SK-N-SH (cell line): Measurements from ENCODE around the gene PROX2.

Source experiments
- ELF1 ChIP-seq: IDR thresholded peaks from 2 replicates; pipeline ENCODE4 v1.4.0; 2012
- EP300 ChIP-seq, 2 experiments: IDR thresholded peaks; 2 replicates each; pipeline versions ENCODE4 v1.4.0 to v1.6.1; 2012; ENCODE audit warnings: borderline replicate concordance in 1 of 2, low read depth in 1 of 2, low read length in 1 of 2
- GATA2 ChIP-seq: sonication (generic); formaldehyde crosslinking; IDR thresholded peaks from 2 replicates; pipeline ENCODE4 v1.5.0; 2020; ENCODE audit warnings: mild to moderate bottlenecking, missing genetic modification reagents
- NFIC ChIP-seq: IDR thresholded peaks from 2 replicates; pipeline ENCODE4 v1.4.0; 2012; ENCODE audit warnings: borderline replicate concordance
- POLR2AphosphoS5 ChIP-seq: IDR thresholded peaks from 2 replicates; pipeline ENCODE4 v1.6.1; 2012; ENCODE audit warnings: low read depth, low read length
- REST ChIP-seq: IDR thresholded peaks from 2 replicates; pipeline ENCODE4 v1.6.1; 2012; ENCODE audit warnings: mild to moderate bottlenecking, low read depth, low read length, moderate library complexity
- RFX5 ChIP-seq: IDR thresholded peaks from 2 replicates; pipeline ENCODE4 v1.6.1; 2012; ENCODE audit warnings: mild to moderate bottlenecking, improper control_type of control experiment, low read length
- TEAD4 ChIP-seq: IDR thresholded peaks from 2 replicates; pipeline ENCODE4 v1.4.0; 2012; ENCODE audit warnings: mild to moderate bottlenecking, borderline replicate concordance; ENCODE audit not compliant: insufficient read depth
- YY1 ChIP-seq: IDR thresholded peaks from 2 replicates; pipeline ENCODE4 v1.4.0; 2012; ENCODE audit warnings: low read depth, mild to moderate bottlenecking
- TF ChIP-seq, protein P1 (sequence below): fragments of 200-600 bp; sonication (generic); IDR thresholded peaks from 2 replicates; pipeline ENCODE4 v1.6.1; 2017; ENCODE audit warnings: antibody characterized with exemption, mild to moderate bottlenecking, moderate library complexity
- TF ChIP-seq, protein P2 (sequence below): IDR thresholded peaks from 2 replicates; pipeline ENCODE4 v1.4.0; 2012; ENCODE audit warnings: low read depth

- TF ChIP-seq POLR2AphosphoS5 (no peak), GATA2 (CRISPR knock-in tag) (no peak), RFX5 (peak; percentile 71; the same call in 1 of the 2 replicates), EP300 (IDR thresholded peaks at IDR 0.05; ENCODE audit: borderline replicate concordance in 1 of 2, low read depth in 1 of 2, low read length in 1 of 2) (no peak), REST (no peak), NFIC (no peak), YY1 (no peak), TEAD4 (no peak), ELF1 (no peak)
- TF ChIP-seq, protein P1, sequence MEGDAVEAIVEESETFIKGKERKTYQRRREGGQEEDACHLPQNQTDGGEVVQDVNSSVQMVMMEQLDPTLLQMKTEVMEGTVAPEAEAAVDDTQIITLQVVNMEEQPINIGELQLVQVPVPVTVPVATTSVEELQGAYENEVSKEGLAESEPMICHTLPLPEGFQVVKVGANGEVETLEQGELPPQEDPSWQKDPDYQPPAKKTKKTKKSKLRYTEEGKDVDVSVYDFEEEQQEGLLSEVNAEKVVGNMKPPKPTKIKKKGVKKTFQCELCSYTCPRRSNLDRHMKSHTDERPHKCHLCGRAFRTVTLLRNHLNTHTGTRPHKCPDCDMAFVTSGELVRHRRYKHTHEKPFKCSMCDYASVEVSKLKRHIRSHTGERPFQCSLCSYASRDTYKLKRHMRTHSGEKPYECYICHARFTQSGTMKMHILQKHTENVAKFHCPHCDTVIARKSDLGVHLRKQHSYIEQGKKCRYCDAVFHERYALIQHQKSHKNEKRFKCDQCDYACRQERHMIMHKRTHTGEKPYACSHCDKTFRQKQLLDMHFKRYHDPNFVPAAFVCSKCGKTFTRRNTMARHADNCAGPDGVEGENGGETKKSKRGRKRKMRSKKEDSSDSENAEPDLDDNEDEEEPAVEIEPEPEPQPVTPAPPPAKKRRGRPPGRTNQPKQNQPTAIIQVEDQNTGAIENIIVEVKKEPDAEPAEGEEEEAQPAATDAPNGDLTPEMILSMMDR = peak; percentile 87
- TF ChIP-seq, protein P2, sequence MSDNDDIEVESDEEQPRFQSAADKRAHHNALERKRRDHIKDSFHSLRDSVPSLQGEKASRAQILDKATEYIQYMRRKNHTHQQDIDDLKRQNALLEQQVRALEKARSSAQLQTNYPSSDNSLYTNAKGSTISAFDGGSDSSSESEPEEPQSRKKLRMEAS = no peak
Observed at GRCh38 chr14:74860899-74861733, 14.8 kb downstream of the PROX2 start.
